Sigmoid colon (tissue), 7 donors: Measurements from ENCODE around the gene NACC2. TPM values are rescaled to one million over a fixed set of nuclear protein-coding genes. Genes with fewer than 3 reads are reported as not detected.

Experiments used
- DNase-seq: peaks from one replicate; pipeline ENCODE4 v3.0.0-alpha.2; 2019
- H3K27ac ChIP-seq, 4 donors: fragments of 200-600 bp; sonication (generic); one replicate each; pipeline ENCODE4 v1.5.1; 2016 to 2019; ENCODE audit warnings: mild to moderate bottlenecking in 1 of 4
- H3K27me3 ChIP-seq, 3 donors: fragments of 200-600 bp; sonication (generic); one replicate each; pipeline ENCODE4 v1.5.1; 2019; ENCODE audit warnings: mild to moderate bottlenecking in 1 of 3
- H3K36me3 ChIP-seq, 4 donors: fragments of 200-600 bp; sonication (generic); one replicate each; pipeline ENCODE4 v1.5.1; 2016 to 2019
- H3K4me1 ChIP-seq, 4 donors: fragments of 200-600 bp; sonication (generic); one replicate each; pipeline ENCODE4 v1.5.1; 2017 to 2019
- H3K4me3 ChIP-seq, 4 donors: fragments of 200-600 bp; sonication (generic); one replicate each; pipeline ENCODE4 v1.5.1; 2017 to 2019; ENCODE audit warnings: mild to moderate bottlenecking in 2 of 4, moderate library complexity in 1 of 4
- H3K9me3 ChIP-seq, 4 donors: fragments of 200-600 bp in 3 of 4; sonication (generic) in 3 of 4; one replicate each; pipeline versions ENCODE4 v1.5.1 to v1.6.1; 2013 to 2019
- EP300 ChIP-seq, 4 donors: sonication (generic); formaldehyde crosslinking; IDR thresholded peaks; one replicate each; pipeline ENCODE4 v1.6.1; 2017; ENCODE audit warnings: antibody characterized with exemption in 4 of 4
- POLR2A ChIP-seq, 2 donors: fragments of 450-650 bp; IDR thresholded peaks; one replicate each; pipeline ENCODE4 v1.6.1; 2016; ENCODE audit warnings: antibody characterized with exemption in 2 of 2, mild to moderate bottlenecking in 2 of 2, moderate library complexity in 2 of 2
- POLR2AphosphoS5 ChIP-seq, 4 donors: sonication (generic); formaldehyde crosslinking; IDR thresholded peaks; one replicate each; pipeline ENCODE4 v1.6.1; 2017; ENCODE audit warnings: antibody characterized with exemption in 4 of 4
- WGBS, 2 donors: extraction: QIAGEN DNeasy Blood & Tissue Kit; methylation state at CpG; one replicate each; pipeline ENCODE4 v1.1.7; 2013; 5-methylcytosine and 5-hydroxymethylcytosine counted together
- intact Hi-C: fragments of 100-400 bp; cut with DNase I; formaldehyde crosslinking; loops from one replicate; pipeline ENCODE4 v1.15.1; 2023
- polyA plus RNA-seq, 3 donors: library from polyadenylated mRNA; stranded (reverse); fragments of 200-250 nt; gene quantifications; one replicate each; pipeline ENCODE4 v1.2.3, GENCODE V29; 2013
- total RNA-seq, 4 donors: library from RNA; depleted of rRNA; stranded (reverse); fragments of >200 nt; gene quantifications; one replicate each; pipeline ENCODE4 v1.1.0, GENCODE V29; 2016
- TF ChIP-seq, protein P1 (sequence below), 4 experiments: fragments of 450-650 bp in 3 of 4; fragments of 200-600 bp in 1 of 4; IDR thresholded peaks; one replicate each; pipeline ENCODE4 v1.5.1; 2016 to 2019; ENCODE audit warnings: antibody characterized with exemption in 4 of 4, mild to moderate bottlenecking in 3 of 4, moderate library complexity in 2 of 4
- donor health status: healthy with polysubstance abuse.
- donor health status: Bipolar disorder and iron deficiency.
- donor health status: healthy.

NACC2 gene
- total and polyA plus RNA-seq, 7 donors: 3.6 to 80.0 (median 41.6) TPM

DNA sequence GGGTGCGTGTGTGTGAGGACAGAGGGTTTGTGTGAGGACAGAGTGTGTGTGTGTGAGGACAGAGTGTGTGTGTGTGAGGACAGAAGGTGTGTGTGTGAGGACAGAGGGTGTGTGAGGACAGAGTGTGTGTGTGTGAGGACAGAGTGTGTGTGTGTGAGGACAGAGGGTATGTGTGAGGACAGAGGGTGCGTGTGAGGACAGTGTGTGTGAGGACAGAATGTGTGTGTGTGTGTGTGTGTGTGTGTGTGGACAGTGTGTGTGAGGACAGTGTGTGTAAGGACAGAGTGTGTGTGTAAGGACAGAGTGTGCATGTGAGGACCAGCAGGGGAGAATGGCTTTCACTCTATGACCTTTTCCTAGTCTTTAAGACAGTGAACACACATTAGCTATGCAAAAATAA is 70.8 kb downstream of the NACC2 start:
- Histone ChIP-seq H3K27ac (peak overlapping the region in 3 of 4 donors; percentile 51 to 71 (median 57)), H3K9me3 (no peaks in the 10 kb centered on the region), H3K36me3 (peaks cover 0 to 16% (median 2%) of the 10 kb centered on the region in 4 donors), H3K4me3 (no peak overlapping the region), H3K27me3 (no peaks in the 10 kb centered on the region), H3K4me1 (peaks cover 0 to 64% (median 53%) of the 10 kb centered on the region in 4 donors)
- WGBS, 2 donors: 62 to 79% methylated on average over 2 of the region's 2 CpGs
- TF ChIP-seq EP300 (IDR thresholded peaks at IDR 0.05): no peak
- no peak for TF ChIP-seq POLR2A (IDR thresholded peaks at IDR 0.05)
- TF ChIP-seq, protein P1, sequence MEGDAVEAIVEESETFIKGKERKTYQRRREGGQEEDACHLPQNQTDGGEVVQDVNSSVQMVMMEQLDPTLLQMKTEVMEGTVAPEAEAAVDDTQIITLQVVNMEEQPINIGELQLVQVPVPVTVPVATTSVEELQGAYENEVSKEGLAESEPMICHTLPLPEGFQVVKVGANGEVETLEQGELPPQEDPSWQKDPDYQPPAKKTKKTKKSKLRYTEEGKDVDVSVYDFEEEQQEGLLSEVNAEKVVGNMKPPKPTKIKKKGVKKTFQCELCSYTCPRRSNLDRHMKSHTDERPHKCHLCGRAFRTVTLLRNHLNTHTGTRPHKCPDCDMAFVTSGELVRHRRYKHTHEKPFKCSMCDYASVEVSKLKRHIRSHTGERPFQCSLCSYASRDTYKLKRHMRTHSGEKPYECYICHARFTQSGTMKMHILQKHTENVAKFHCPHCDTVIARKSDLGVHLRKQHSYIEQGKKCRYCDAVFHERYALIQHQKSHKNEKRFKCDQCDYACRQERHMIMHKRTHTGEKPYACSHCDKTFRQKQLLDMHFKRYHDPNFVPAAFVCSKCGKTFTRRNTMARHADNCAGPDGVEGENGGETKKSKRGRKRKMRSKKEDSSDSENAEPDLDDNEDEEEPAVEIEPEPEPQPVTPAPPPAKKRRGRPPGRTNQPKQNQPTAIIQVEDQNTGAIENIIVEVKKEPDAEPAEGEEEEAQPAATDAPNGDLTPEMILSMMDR (IDR thresholded peaks at IDR 0.05): no peak
- TF ChIP-seq POLR2AphosphoS5 (IDR thresholded peaks at IDR 0.05): no peak
- DNase-seq: no peak
- intact Hi-C loops: no loop called here

DNA sequence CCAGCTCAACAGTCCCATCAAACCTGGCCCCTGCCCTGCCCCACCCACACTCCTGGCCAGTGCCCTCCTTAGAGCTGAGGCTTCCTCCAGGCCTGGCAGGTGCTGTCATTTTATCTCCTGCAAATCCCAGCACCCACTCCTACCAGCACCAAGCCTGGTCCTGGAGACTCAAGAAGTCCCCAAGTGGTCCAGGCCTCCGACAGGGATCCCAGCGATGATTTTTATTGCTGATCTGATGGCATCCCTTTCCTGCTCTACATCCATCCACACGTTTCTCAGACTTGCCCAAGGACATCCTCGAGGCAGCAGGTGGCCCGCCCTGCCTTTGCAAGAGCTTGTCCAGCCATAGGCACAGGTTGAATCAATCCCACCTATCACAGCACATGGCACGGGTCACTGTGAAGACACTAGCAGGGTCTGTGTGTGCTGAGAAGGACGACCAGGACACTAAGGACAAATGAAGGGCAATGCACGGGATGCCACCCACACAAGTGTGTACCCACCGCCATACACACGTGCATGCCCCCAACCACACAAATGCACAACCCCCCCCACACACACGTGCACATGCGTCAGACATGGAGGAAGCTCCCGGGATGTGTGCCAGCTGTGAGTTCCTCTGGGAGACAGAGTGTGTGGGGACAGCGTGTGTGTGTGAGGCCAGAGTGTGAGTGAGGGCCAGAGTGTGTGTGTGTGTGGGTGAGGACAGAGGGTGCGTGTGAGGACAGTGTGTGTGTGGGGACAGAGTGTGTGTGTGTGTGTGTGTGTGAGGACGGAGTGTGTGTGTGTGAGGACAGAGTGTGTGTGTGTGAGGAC is 71.5 kb downstream of the NACC2 start:
- peak overlapping the region in 3 of 4 donors; percentile 48 to 71 (median 51) for H3K27ac ChIP-seq
- H3K4me1 ChIP-seq: peaks cover 0 to 68% (median 60%) of the 10 kb centered on the region in 4 donors
- H3K9me3 ChIP-seq: no peaks in the 10 kb centered on the region
- peak; percentile 89 for DNase-seq
- no peak overlapping the region for H3K4me3 ChIP-seq
- no peaks in the 10 kb centered on the region for H3K27me3 ChIP-seq
- TF ChIP-seq, protein P1 (IDR thresholded peaks at IDR 0.05): no peak
- peak in 2 of 4 donors; percentile 24 to 26 for TF ChIP-seq POLR2AphosphoS5 (IDR thresholded peaks at IDR 0.05)
- H3K36me3 ChIP-seq: peaks cover 0 to 9% (median 0%) of the 10 kb centered on the region in 4 donors
- 76 to 80% methylated on average over 16 of the region's 16 CpGs for WGBS, 2 donors
- intact Hi-C loops: no loop called here

DNA sequence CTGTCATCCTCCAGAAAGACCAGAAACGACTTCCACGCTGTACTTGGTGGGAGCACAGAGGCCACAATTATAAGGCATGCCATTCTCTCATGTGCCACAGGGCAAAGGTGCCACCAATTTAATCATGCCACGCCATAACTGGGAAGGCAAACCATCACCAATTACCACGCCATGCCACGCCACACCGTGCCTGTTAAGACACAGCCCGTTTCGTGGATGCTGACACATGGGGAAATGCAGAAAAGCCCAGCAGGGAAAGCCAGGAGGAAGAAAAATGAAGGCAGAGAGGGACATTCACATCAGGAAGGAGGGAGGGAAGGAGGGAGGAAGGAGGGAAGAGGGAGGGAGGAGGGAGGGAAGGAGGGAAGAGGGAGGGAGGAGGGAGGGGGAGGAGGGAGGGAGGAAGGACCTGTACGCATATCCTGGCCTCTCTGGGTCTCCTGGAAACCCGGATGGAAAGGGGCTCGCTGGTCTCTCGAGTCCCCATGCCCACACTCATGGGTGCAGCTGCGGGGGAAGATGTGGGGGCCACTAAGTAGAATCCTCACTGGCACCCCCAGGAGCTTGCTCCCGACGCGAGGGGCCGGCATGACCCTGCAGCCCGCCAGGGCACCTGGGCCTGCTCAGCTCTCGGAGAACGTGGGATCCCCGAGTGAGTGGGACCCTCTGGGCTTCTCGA is 72.2 kb downstream of the NACC2 start:
- TF ChIP-seq POLR2A (IDR thresholded peaks at IDR 0.05) (no peak), EP300 (IDR thresholded peaks at IDR 0.05) (no peak)
- H3K4me3 ChIP-seq: no peak overlapping the region
- no peaks in the 10 kb centered on the region for H3K9me3 ChIP-seq
- intact Hi-C loops: no loop called here
- DNase-seq: peak; percentile 45
- peaks cover 0 to 7% (median 0%) of the 10 kb centered on the region in 4 donors for H3K36me3 ChIP-seq
- peak overlapping the region in 2 of 4 donors; percentile 33 to 71 for H3K27ac ChIP-seq
- no peaks in the 10 kb centered on the region for H3K27me3 ChIP-seq
- WGBS, 2 donors: 95% methylated on average over 22 of the region's 22 CpGs
- H3K4me1 ChIP-seq: peaks cover 0 to 76% (median 66%) of the 10 kb centered on the region in 4 donors

DNA sequence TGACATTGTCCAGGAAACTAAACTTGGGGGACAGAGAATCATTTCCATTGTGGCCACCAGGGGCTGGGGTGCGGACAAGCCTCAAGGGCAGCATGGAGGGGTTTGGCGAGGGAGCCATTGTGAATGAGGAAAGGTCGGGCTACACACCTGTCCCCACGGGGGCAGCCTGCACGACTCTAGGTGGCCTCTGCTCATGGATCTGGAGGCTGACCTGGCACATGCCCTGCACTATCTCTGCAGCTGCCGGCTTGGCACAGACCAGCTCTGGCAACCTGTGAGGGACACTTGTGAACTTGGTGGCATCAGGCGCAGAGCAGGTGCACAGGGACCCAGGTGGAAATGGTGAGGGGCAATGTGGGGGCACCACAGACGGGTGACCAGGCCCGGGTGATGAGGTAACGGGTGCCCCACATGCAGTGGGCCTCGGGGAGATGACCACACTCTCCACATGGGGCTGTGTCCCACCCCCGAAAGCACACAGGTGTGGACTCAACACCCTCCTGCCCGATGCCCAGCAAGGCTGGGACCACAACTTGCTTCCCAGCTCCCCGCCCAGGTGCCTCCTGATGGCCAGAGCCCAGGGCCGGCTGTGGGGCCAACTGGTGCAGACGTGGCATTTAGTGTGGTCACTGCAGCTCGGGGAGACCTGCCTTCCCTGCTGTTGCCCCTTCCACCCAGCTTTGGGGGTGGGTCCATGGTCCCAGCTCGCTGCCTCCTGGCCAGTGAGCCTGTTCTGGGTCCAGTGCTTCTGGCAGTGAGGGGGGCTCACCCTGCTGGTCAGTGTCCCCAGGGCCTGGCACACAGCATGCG is 73.0 kb downstream of the NACC2 start:
- peak; percentile 61 for DNase-seq
- peaks cover 0 to 8% (median 0%) of the 10 kb centered on the region in 4 donors for H3K36me3 ChIP-seq
- H3K9me3 ChIP-seq: no peaks in the 10 kb centered on the region
- H3K4me1 ChIP-seq: peaks cover 0 to 81% (median 66%) of the 10 kb centered on the region in 4 donors
- no peak overlapping the region for H3K4me3 ChIP-seq
- H3K27me3 ChIP-seq: no peaks in the 10 kb centered on the region
- TF ChIP-seq POLR2AphosphoS5 (IDR thresholded peaks at IDR 0.05) (no peak), POLR2A (IDR thresholded peaks at IDR 0.05) (no peak), EP300 (IDR thresholded peaks at IDR 0.05) (no peak)
- TF ChIP-seq, protein P1 (IDR thresholded peaks at IDR 0.05): no peak
- WGBS, 2 donors: 91 to 92% methylated on average over 19 of the region's 19 CpGs
- no peak overlapping the region for H3K27ac ChIP-seq
- intact Hi-C loops: no loop called here
